ENCODE data around the gene PAX2. TPM values are rescaled to one million over a fixed set of nuclear protein-coding genes. Genes with fewer than 3 reads are reported as not detected.

The PAX2 gene
- total and polyA plus RNA-seq, 2 of the 8 experiments (the other 6 are each of a cell fraction or from before 2014, with no cell fraction given): 0.02 TPM; not detected in 1

DNA sequence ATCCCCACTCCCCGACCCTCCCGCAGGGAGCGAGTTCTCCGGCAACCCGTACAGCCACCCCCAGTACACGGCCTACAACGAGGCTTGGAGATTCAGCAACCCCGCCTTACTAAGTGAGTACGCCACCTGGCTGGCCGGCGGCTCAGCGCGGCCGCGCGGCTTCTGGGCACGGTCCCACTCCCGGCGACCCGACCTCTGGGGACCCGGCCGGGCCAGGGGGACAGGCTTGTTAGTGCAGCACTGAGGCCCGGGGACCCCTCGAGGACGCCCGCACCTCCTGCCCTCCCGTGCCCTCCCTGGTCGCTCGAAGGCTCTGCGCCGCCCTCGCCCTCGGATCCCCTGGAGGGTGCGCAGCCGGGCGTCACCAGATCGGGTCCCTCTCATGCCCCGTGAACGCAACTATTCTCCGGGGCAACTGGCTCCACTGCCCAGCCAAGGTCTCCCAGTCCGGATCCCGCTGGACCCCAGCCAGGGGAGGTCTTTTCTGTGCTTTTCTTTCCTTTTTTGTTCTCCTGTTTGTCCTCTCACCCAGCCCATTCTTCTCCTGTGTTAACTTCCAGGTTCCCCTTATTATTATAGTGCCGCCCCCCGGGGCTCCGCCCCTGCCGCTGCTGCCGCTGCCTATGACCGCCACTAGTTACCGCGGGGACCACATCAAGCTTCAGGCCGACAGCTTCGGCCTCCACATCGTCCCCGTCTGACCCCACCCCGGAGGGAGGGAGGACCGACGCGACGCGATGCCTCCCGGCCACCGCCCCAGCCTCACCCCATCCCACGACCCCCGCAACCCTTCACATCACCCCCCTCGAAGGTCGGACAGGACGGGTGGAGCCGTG is 81.8 kb downstream of the PAX2 start (continued):
- TF ChIP-seq KDM5A (IDR thresholded peaks at IDR 0.05; ENCODE audit: low read length) (no peak), JUN (IDR thresholded peaks at IDR 0.05; ENCODE audit: low read depth, low read length) (no peak), POU5F1 (IDR thresholded peaks at IDR 0.05; ENCODE audit: low read depth, low read length) (no peak), CHD2 (IDR thresholded peaks at IDR 0.05; ENCODE audit: low read length) (no peak), CEBPB (IDR thresholded peaks at IDR 0.05; ENCODE audit: low read depth, low read length) (no peak), BACH1 (IDR thresholded peaks at IDR 0.05; ENCODE audit: low read length) (no peak), SAP30 (IDR thresholded peaks at IDR 0.05; ENCODE audit: insufficient read depth, insufficient replicate concordance, low read length) (no peak), RNF2 (IDR thresholded peaks at IDR 0.05; ENCODE audit: borderline replicate concordance, low read depth, low read length, missing control alignments, poor library complexity, severe bottlenecking) (peak; percentile 68), SP2 (IDR thresholded peaks at IDR 0.05; ENCODE audit: low read length) (no peak)

Measured in H1 (cell line).